ENCODE measurements around the gene THSD4. TPM values are rescaled to one million over a fixed set of nuclear protein-coding genes. Genes with fewer than 3 reads are reported as not detected.

Gene THSD4
- total RNA-seq, 2 experiments from 2014 or later = not detected

- ATAC-seq = no peak
- POLR2A ChIA-PET = no interaction called here
- no peak for DNase-seq
- TF ChIP-seq CTCF (IDR thresholded peaks at IDR 0.05) = no peak
- Mint-ChIP-seq H3K36me3 (ENCODE audit: low read depth) (no peaks in the 10 kb centered on the region), H3K27me3 (peaks cover 5% of the 10 kb centered on the region), H3K9me3 (no peaks in the 10 kb centered on the region), H3K27ac (no peak overlapping the region), H3K4me3 (no peak overlapping the region), H3K4me1 (ENCODE audit: low read depth) (no peaks in the 10 kb centered on the region)
- intact Hi-C loops (cut with micrococcal nuclease) = no loop called here
- CTCF ChIA-PET = no interaction called here
Measured at GRCh38 chr15:71549697-71550096, 434.4 kb downstream of the THSD4 start.

GRCh38 chr15:71551566-71551965 is 436.3 kb downstream of the THSD4 start:
- ChIA-PET POLR2A (interaction anchor here (0.7 kb wide), 1 partner anchor 9 kb away, joined by 3 read pairs; no protein-coding TSS in a partner anchor), CTCF (interaction anchor here (1.1 kb wide), 1 partner anchor 250 kb away, joined by 3 read pairs; no protein-coding TSS in a partner anchor)
- Mint-ChIP-seq H3K9me3 (no peaks in the 10 kb centered on the region), H3K4me1 (ENCODE audit: low read depth) (no peaks in the 10 kb centered on the region), H3K27me3 (peaks cover 5% of the 10 kb centered on the region), H3K27ac (no peak overlapping the region), H3K4me3 (no peak overlapping the region), H3K36me3 (ENCODE audit: low read depth) (no peaks in the 10 kb centered on the region)
- ATAC-seq (no peak), DNase-seq (no peak)
- intact Hi-C loops (cut with micrococcal nuclease) = no loop called here
- TF ChIP-seq CTCF (IDR thresholded peaks at IDR 0.05) = no peak

GRCh38 chr15:71559098-71559497 is 443.8 kb downstream of the THSD4 start:
- POLR2A ChIA-PET = no interaction called here
- no peaks in the 10 kb centered on the region for H3K4me1 Mint-ChIP-seq (ENCODE audit: low read depth)
- no peak overlapping the region for H3K4me3 Mint-ChIP-seq
- intact Hi-C loops (cut with micrococcal nuclease) = no loop called here
- no peaks in the 10 kb centered on the region for H3K36me3 Mint-ChIP-seq (ENCODE audit: low read depth)
- TF ChIP-seq CTCF (IDR thresholded peaks at IDR 0.05) = no peak
- H3K27me3 Mint-ChIP-seq = peaks cover 11% of the 10 kb centered on the region
- no peak overlapping the region for H3K27ac Mint-ChIP-seq
- H3K9me3 Mint-ChIP-seq = no peaks in the 10 kb centered on the region
- CTCF ChIA-PET = no interaction called here
- no peak for DNase-seq
- no peak for ATAC-seq

GRCh38 chr15:71559616-71560015 is 444.3 kb downstream of the THSD4 start:
- H3K4me3 Mint-ChIP-seq = no peak overlapping the region
- no peak overlapping the region for H3K27ac Mint-ChIP-seq
- ATAC-seq (no peak), DNase-seq (no peak)
- no peaks in the 10 kb centered on the region for H3K9me3 Mint-ChIP-seq
- intact Hi-C loops (cut with micrococcal nuclease) = no loop called here
- CTCF ChIA-PET = no interaction called here
- no peak for TF ChIP-seq CTCF (IDR thresholded peaks at IDR 0.05)
- POLR2A ChIA-PET = no interaction called here
- H3K36me3 Mint-ChIP-seq (ENCODE audit: low read depth) = no peaks in the 10 kb centered on the region
- H3K4me1 Mint-ChIP-seq (ENCODE audit: low read depth) = no peaks in the 10 kb centered on the region
- H3K27me3 Mint-ChIP-seq = peaks cover 12% of the 10 kb centered on the region

- POLR2A ChIA-PET = no interaction called here
- no peaks in the 10 kb centered on the region for H3K9me3 Mint-ChIP-seq
- peaks cover 12% of the 10 kb centered on the region for H3K27me3 Mint-ChIP-seq
- intact Hi-C loops (cut with micrococcal nuclease) = no loop called here
- H3K36me3 Mint-ChIP-seq (ENCODE audit: low read depth) = no peaks in the 10 kb centered on the region
- H3K27ac Mint-ChIP-seq = no peak overlapping the region
- no peak for TF ChIP-seq CTCF (IDR thresholded peaks at IDR 0.05)
- no peaks in the 10 kb centered on the region for H3K4me1 Mint-ChIP-seq (ENCODE audit: low read depth)
- H3K4me3 Mint-ChIP-seq = no peak overlapping the region
- DNase-seq = no peak
- no peak for ATAC-seq
- CTCF ChIA-PET = no interaction called here
Measured at GRCh38 chr15:71562251-71562650, 447.0 kb downstream of the THSD4 start.

Data from activated CD8-positive, alpha-beta T cell treated with anti-CD3 and anti-CD28 coated beads for 36 hours (primary cell).